HG03342 (cell line): ENCODE results near the gene SLC16A12.

Experiments used
- ATAC-seq: cut with Tn5 transposase; IDR thresholded peaks from one replicate; pipeline ENCODE4 v1.9.1; 2021; ENCODE audit warnings: mild to moderate bottlenecking, moderate library complexity; ENCODE audit not compliant: unreplicated experiment

SLC16A12 gene

GRCh38 chr10:89535171-89536012, at the start of gene SLC16A12:
SLC16A12 (minus strand) TSS chr10:89535594; CDS start chr10:89462578, 73,016 bp downstream.
- no peak for ATAC-seq

- no peak for ATAC-seq
Measured at GRCh38 chr10:89582022-89582421, 46.6 kb upstream of the SLC16A12 start.

GRCh38 chr10:89580243-89580642, 44.8 kb upstream of the SLC16A12 start:
- ATAC-seq = no peak

- no peak for ATAC-seq
Measured at GRCh38 chr10:89576696-89577095, 41.3 kb upstream of the SLC16A12 start.

- ATAC-seq = no peak
Measured at GRCh38 chr10:89576022-89576421, 40.6 kb upstream of the SLC16A12 start.

- ATAC-seq = no peak
Measured at GRCh38 chr10:89575031-89575430, 39.6 kb upstream of the SLC16A12 start.

- no peak for ATAC-seq
Measured at GRCh38 chr10:89574368-89574767, 39.0 kb upstream of the SLC16A12 start.

GRCh38 chr10:89567576-89568245, 32.3 kb upstream of the SLC16A12 start:
- ATAC-seq = no peak

GRCh38 chr10:89566992-89567391, 31.6 kb upstream of the SLC16A12 start:
- no peak for ATAC-seq

GRCh38 chr10:89566095-89566950, 30.9 kb upstream of the SLC16A12 start:
- ATAC-seq = no peak

GRCh38 chr10:89565180-89565579, 29.8 kb upstream of the SLC16A12 start:
- ATAC-seq = no peak

- no peak for ATAC-seq
Measured at GRCh38 chr10:89563861-89564478, 28.6 kb upstream of the SLC16A12 start.

- no peak for ATAC-seq
Measured at GRCh38 chr10:89563311-89563710, 27.9 kb upstream of the SLC16A12 start.

GRCh38 chr10:89556600-89556999, 21.2 kb upstream of the SLC16A12 start:
- no peak for ATAC-seq

- no peak for ATAC-seq
Measured at GRCh38 chr10:89555688-89556445, 20.5 kb upstream of the SLC16A12 start.

- ATAC-seq = no peak
Measured at GRCh38 chr10:89554433-89554832, 19.0 kb upstream of the SLC16A12 start.

GRCh38 chr10:89553064-89553734, 17.8 kb upstream of the SLC16A12 start:
- ATAC-seq = no peak

GRCh38 chr10:89552213-89552612, 16.8 kb upstream of the SLC16A12 start:
- ATAC-seq = no peak

- ATAC-seq = no peak
Measured at GRCh38 chr10:89550509-89550908, 15.1 kb upstream of the SLC16A12 start.

GRCh38 chr10:89549510-89549909, 14.1 kb upstream of the SLC16A12 start:
- no peak for ATAC-seq
